HG03135 (cell line): ENCODE results near the gene BATF.
A peak's percentile ranks its signal among the peaks of the same experiment; 100 is the strongest.

Source experiments
- ATAC-seq: cut with Tn5 transposase; IDR thresholded peaks from one replicate; pipeline ENCODE4 v1.9.1; 2021; ENCODE audit warnings: mild to moderate bottlenecking, moderate library complexity; ENCODE audit not compliant: unreplicated experiment

BATF gene

GRCh38 chr14:75559451-75560222 is 37.4 kb downstream of the BATF start:
- ATAC-seq: no peak

- no peak for ATAC-seq
These were observed 38.8 kb downstream of the BATF start for GRCh38 chr14:75561013-75561432.

- no peak for ATAC-seq
These were observed 39.8 kb downstream of the BATF start for GRCh38 chr14:75562089-75562488.

GRCh38 chr14:75562489-75562888 is 40.2 kb downstream of the BATF start:
- no peak for ATAC-seq

GRCh38 chr14:75563931-75564330 is 41.7 kb downstream of the BATF start:
- no peak for ATAC-seq

GRCh38 chr14:75565056-75565455 is 42.8 kb downstream of the BATF start:
- no peak for ATAC-seq

GRCh38 chr14:75566321-75566720 is 44.1 kb downstream of the BATF start:
- ATAC-seq: no peak

GRCh38 chr14:75566752-75567151 is 44.5 kb downstream of the BATF start:
- no peak for ATAC-seq

- ATAC-seq: no peak
These were observed 45.9 kb downstream of the BATF start for GRCh38 chr14:75568140-75568539.

GRCh38 chr14:75568791-75569190 is 46.5 kb downstream of the BATF start:
- ATAC-seq: no peak

- no peak for ATAC-seq
These were observed 48.5 kb downstream of the BATF start for GRCh38 chr14:75570797-75571196.

GRCh38 chr14:75572104-75572503 is 49.8 kb downstream of the BATF start:
- ATAC-seq: no peak

- ATAC-seq: no peak
These were observed 54.8 kb downstream of the BATF start for GRCh38 chr14:75577090-75577489.

GRCh38 chr14:75577729-75578101 is 55.4 kb downstream of the BATF start:
- ATAC-seq: peak; percentile 85

- peak; percentile 33 for ATAC-seq
These were observed 56.0 kb downstream of the BATF start, which contains the start of gene FLVCR2 for GRCh38 chr14:75578102-75578785. Gene FLVCR2, plus strand, starts transcription at chr14:75578620. Its CDS starts 353 bp downstream, at chr14:75578973.

GRCh38 chr14:75578786-75579337 is 56.6 kb downstream of the BATF start:
- no peak for ATAC-seq

- ATAC-seq: no peak
These were observed 57.1 kb downstream of the BATF start for GRCh38 chr14:75579338-75579864.

- no peak for ATAC-seq
These were observed 57.6 kb downstream of the BATF start for GRCh38 chr14:75579882-75580281.

GRCh38 chr14:75587388-75587787 is 65.1 kb downstream of the BATF start:
- ATAC-seq: no peak

GRCh38 chr14:75589931-75590330 is 67.7 kb downstream of the BATF start:
- ATAC-seq: no peak

- no peak for ATAC-seq
These were observed 69.2 kb downstream of the BATF start for GRCh38 chr14:75591331-75591946.
